Effector memory CD8-positive, alpha-beta T cell (primary cell): ENCODE measurements around the gene PANX1.

Source experiments
- ATAC-seq: fragments of 150-1000 bp; cut with Tn5 transposase; replicated peaks from 2 replicates; pipeline ENCODE4 v1.10.0; 2021; ENCODE audit warnings: mild to moderate bottlenecking, moderate library complexity
- DNase-seq, 3 experiments: peaks; one replicate each; pipeline ENCODE4 v3.0.0; 2021
- H3K27ac Mint-ChIP-seq, 2 donors: one replicate each; pipeline ENCODE4 v1.8.0; 2022; ENCODE audit warnings: mild to moderate bottlenecking in 2 of 2, mixed read lengths in 2 of 2, moderate library complexity in 2 of 2
- H3K27me3 Mint-ChIP-seq, 2 donors: one replicate each; pipeline ENCODE4 v1.8.0; 2022; ENCODE audit warnings: mixed read lengths in 2 of 2
- H3K36me3 Mint-ChIP-seq: one replicate; pipeline ENCODE4 v1.8.0; 2022; ENCODE audit warnings: mild to moderate bottlenecking, moderate library complexity, mixed read lengths; ENCODE audit not compliant: insufficient read depth
- H3K4me1 Mint-ChIP-seq, 2 donors: one replicate each; pipeline ENCODE4 v1.8.0; 2022; ENCODE audit warnings: low read depth in 2 of 2, mixed read lengths in 2 of 2
- H3K4me3 Mint-ChIP-seq, 2 donors: one replicate each; pipeline ENCODE4 v1.8.0; 2022; ENCODE audit warnings: mild to moderate bottlenecking in 2 of 2, mixed read lengths in 2 of 2, moderate library complexity in 2 of 2
- H3K9me3 Mint-ChIP-seq, 2 donors: one replicate each; pipeline ENCODE4 v1.8.0; 2022; ENCODE audit warnings: mixed read lengths in 2 of 2

PANX1 gene

DNA sequence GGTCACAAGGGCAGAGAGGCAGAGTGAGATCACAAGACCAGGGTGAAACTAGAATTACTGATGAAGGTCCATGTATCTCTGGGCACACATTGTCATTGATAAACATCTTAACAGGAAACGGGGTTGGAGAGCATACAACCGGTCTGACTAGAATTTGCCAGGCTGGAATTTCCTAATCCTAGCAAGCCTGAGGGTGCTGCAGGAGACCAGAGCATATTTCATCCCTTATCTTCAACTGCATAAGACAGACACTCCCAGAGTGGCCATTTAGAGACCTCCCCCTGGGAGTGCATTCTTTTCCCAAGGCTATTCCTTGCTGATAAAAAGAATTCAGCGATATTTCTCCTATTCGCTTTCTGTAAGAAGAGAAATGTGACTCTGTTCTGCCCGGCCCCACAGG is 91.1 kb downstream of the PANX1 start:
- ATAC-seq (no peak), DNase-seq (no peak)
- Mint-ChIP-seq H3K9me3 (peaks cover 8 to 12% of the 10 kb centered on the region in 2 donors), H3K27me3 (no peaks in the 10 kb centered on the region), H3K36me3 (no peaks in the 10 kb centered on the region), H3K27ac (no peak overlapping the region), H3K4me3 (no peak overlapping the region), H3K4me1 (no peaks in the 10 kb centered on the region)

DNA sequence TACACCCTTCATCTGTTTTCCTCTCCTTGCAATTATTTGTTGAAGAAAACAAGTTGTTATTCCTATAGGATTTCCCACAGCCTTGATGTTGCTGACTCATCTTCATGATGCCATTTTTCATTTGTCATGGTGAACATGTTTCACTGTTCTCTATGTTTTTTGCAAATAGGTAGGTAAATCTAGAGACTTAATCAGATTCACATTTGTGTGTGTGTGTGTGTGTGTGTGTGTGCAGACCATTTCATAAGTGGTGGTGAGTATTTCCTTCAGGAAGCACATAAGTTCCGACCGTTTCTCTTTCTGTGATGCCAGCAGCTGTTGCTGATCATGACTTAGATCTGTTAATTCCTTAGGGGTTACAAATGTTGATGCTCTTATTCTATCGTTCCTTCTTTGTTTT is 95.4 kb downstream of the PANX1 start:
- Mint-ChIP-seq H3K4me3 (no peak overlapping the region), H3K27me3 (no peaks in the 10 kb centered on the region), H3K9me3 (peaks cover 7 to 12% of the 10 kb centered on the region in 2 donors), H3K36me3 (no peaks in the 10 kb centered on the region), H3K4me1 (no peaks in the 10 kb centered on the region), H3K27ac (no peak overlapping the region)
- no peak for ATAC-seq
- no peak for DNase-seq
